ENCODE data around the gene MTPN. TPM values are rescaled to one million over a fixed set of nuclear protein-coding genes. Genes with fewer than 3 reads are reported as not detected.

MTPN gene
- total RNA-seq, 1 donor from 2014 or later, result 103 TPM

- no peak for DNase-seq (ENCODE audit: low spot score)
Observed at GRCh38 chr7:135990258-135990657, 13.1 kb upstream of the MTPN start.

DNA sequence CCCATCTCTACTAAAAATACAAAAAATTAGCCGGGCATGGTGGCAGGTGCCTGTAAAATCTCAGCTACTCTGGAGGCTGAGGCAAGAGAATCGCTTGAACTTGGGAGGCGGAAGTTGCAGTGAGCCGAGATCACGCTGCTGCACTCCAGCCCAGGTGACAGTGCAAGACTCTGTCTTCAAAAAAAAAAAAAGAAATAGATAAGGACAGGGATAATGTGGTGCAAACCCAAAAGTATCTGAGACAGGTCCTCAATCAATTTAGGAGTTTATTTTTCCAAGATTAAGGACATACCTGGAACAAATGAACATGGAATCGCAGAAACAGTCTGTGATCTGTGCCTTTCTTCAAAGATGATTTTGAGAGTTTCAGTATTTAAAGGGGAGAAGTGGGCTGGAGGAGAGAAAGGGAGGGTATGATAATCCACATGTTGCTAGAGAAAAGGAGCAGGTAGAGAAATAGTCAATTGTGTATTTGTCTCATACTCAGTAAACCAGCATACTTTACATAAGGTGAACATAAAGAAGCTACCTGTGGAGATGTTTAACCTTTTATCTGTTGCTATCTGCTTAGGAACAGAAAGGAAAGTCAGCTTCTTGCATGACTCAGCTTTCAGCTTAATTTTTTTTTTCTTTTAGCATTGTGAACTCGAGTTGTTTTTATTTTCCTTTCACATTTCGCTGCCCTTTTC is 4.9 kb upstream of the MTPN start:
- DNase-seq (ENCODE audit: low spot score), result no peak

- no peak for DNase-seq (ENCODE audit: low spot score)
Observed at GRCh38 chr7:135980665-135981180, 3.6 kb upstream of the MTPN start.

- DNase-seq (ENCODE audit: low spot score), result no peak
Observed at GRCh38 chr7:135980012-135980551, 2.9 kb upstream of the MTPN start.

GRCh38 chr7:135979471-135980011 is 2.4 kb upstream of the MTPN start:
- DNase-seq (ENCODE audit: low spot score), result no peak

GRCh38 chr7:135978624-135979023 is 1.5 kb upstream of the MTPN start:
- no peak for DNase-seq (ENCODE audit: low spot score)

- no peak for DNase-seq (ENCODE audit: low spot score)
Observed at GRCh38 chr7:135977742-135978066, 545 bp upstream of the MTPN start.

DNA sequence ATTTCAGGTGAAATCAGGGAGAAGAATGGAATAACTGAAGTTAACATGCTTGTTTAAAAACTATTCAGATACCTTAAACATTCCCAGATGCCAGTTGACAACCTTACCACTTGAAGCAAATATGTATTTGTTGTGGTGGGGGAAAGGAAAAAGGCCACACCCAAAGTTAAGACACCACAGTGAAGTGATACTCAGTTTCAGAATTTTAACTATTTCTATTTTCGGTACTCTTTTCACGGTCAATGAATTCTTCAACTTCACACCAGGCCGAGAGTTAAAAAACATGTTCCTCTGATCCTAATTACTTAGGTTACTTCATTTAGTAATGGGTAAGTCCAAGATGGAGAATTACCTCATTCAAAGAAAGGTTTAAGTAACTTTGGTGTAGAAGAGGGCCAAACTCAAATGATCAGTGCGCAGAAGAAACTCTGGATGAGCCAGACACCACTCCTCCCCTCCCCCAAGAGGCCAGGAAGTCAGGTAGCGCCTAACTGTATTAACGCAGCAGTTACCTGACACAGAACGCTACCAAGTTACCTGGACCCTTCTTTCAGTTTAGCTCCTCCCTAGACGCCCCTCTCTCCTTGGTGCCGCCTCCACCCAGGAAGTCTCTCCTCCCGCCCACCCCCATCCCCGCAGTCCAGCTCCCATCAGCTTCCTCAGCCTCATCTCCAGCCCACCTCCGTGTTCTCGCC is 700 bp downstream of the MTPN start:
- DNase-seq (ENCODE audit: low spot score), result no peak

DNA sequence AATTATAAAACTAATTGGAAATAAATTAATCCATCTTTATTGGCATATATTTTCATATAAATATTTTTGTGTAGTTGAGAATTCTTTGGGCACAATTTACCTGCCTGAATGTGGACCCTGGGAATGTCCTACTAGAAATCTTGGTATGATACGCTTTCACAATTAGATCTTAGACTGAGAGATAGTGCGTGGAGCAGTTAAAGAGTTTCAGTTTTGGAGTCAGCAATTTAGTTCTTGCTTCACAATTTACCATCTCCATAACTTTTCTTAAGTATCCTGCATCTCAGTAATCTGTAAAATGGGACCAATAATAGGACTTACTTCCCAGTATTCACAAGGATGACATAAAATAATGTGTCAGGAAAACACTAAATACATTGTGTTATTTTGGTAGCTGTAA is 2.0 kb downstream of the MTPN start:
- no peak for DNase-seq (ENCODE audit: low spot score)

DNA sequence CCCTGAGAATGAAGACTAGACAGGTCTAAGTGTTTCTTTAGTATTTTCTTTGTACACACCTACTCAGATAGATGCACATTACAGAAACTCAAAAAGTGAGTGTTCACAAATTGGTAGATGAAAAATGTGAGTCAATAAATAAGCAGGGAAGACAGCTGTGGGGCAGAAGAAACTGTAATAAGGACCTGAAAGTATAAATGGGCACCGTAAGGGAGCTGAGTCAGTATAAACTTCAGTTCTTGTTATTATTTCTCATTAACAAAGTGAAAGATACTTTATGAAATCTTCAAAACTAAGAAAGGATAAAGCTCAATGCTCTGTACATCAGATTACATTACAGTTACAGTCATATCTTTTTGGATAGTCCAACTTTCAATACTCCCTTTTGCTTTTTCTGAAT is 2.5 kb downstream of the MTPN start:
- DNase-seq (ENCODE audit: low spot score), result no peak

GRCh38 chr7:135971366-135971725 is 5.8 kb downstream of the MTPN start:
- no peak for DNase-seq (ENCODE audit: low spot score)

DNA sequence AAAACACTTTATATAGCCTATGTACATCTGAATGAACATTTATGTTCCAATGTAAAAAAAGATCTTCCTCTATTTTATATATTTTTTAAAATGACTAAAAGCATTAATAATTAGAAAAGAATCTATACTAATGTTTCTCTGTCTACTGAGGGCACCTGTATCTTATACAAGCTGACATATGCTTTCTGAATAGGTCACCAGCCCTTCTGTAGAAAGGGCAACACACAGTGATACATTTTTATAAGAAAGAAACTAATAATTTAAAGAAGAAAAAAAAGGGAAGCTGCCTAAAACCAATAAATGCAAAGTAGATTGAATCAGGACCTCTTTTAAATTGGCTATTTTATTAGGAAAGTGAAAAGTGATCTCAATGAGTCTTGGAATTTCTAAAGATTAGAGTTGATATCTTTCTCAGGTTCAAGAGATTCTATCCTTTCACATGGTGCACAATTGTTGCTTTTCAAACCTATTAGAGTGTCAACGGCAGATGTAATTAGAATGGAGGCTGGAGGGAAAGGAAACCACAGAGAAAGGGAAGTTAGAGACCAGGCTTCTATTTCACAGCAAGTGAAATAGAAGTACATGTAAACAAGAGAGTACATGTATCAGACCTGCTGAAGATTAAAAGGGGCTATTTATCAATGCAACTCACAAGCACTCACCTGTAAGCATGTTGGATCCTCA is 6.3 kb downstream of the MTPN start:
- no peak for DNase-seq (ENCODE audit: low spot score)

DNA sequence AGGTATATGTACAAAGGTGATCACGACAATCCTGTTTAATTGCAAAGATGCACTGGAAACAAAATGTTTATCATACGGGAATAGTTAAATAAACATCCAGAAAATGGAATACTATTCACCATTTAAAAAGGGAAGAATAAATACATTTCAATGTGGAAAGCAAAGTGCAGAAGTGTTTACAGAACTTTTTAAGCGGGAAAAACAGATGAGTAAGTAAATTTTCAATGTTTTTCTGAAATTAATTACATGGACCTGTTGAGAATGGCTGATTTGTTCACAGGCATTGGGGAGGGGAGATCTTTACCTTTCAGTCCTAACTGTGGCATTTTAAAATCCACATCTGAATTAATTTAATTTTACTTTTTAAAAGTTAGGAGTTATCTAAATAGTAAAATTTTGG is 7.1 kb downstream of the MTPN start:
- no peak for DNase-seq (ENCODE audit: low spot score)

DNA sequence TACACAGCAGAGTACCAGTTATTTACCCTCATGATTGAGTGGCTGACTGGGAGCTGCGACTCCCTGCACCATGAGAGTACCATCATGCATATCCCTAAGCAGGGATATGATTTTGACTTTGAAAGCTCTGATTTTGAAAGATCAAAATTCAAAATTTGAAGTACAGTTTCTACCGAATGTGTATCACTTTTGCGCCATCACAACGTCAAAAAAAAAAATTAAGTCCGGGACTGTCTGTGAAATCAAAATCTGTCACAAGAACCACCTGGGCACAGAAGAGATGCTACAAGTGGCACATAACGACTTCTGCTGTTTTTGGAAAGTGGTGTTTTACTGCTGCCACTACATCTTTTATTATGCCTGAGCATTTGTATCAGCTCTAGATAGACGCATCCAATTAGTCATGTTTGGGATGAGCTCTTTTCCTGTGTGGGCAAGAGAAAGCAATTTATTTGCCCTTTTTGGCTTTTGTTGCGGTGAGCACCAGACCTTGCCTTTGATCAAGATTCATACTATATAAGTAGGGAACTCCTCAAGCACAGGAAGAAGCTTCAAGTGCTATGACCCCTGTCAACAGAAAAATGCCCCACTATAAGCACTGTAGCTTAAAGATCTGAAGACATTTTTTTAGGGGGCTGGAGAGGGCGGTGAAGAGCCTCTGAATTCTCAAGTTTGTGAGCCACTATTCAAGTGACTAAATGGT is 10.7 kb downstream of the MTPN start:
- DNase-seq (ENCODE audit: low spot score), result no peak

DNA sequence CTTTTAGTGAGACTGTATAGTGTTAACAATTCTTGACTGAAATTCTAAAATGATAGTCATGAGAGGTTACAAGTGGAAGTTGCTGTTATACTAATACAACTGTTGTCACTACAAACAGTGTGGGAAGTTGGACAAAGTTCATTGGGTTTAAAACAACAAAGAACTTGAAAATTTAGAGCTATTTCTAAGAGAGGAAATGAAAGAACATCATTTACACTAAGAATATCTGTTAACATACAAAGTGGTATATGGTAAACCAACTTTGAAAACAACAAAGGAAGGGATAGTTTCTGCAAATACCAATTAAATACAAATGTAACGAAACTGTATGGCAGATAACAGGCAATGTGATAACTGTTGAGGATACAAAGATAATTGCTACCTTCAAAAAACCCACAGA is 11.6 kb downstream of the MTPN start:
- DNase-seq (ENCODE audit: low spot score), result no peak

- no peak for DNase-seq (ENCODE audit: low spot score)
Observed at GRCh38 chr7:135964791-135965190, 12.4 kb downstream of the MTPN start.

GRCh38 chr7:135964274-135964673 is 12.9 kb downstream of the MTPN start:
- no peak for DNase-seq (ENCODE audit: low spot score)

DNA sequence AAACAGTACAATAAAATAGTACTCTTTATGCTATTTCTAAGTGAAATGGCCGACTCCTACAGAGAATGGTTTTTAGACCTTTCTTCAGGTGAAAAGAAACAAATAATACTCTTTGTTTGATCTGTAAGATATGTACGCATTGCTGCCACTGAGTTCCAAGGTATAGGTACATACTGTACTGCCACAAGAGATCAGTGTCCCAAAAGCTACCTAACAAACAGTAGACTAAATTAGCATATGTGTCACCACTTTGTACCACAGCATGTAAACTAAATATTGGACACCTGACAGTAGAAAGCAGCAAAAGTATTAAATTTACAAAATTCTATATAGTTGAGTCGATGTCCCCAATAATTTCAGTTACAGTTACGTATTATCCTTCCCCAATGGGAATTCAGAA is 14.4 kb downstream of the MTPN start:
- no peak for DNase-seq (ENCODE audit: low spot score)

DNA sequence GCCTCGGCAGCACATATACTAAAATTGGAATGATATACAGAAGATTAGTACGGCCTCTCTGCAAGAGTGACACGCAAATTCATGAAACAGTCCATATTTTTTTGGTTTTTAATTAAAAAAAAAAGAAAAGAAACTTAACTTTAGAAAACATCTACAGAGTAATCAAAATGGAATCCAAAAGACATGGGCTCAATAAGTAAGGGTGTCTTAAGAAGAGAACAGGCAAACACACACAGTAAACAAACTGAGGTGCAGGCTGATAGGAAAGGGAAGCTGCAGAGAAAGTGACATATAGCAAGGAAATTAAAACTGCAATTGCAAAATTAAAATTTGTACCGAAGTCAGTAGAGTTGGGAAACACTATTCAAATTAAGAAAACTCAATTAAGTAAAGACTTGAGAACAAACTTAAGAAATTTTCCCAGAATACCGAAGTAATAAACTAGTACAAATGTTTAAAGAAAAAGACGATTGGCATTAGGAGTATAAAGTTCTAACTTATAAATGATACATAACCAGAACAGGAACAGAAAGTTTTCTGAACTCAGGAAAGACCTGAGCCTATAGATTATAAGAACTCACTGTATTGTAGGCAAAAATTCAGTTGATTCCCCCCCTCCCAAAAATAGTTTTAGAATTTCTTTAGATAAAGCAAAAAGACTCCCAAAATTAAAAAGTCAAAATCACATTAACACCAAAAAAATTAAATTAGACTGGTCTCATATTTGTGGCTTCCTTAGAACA is 16.3 kb downstream of the MTPN start:
- DNase-seq (ENCODE audit: low spot score), result no peak

DNA sequence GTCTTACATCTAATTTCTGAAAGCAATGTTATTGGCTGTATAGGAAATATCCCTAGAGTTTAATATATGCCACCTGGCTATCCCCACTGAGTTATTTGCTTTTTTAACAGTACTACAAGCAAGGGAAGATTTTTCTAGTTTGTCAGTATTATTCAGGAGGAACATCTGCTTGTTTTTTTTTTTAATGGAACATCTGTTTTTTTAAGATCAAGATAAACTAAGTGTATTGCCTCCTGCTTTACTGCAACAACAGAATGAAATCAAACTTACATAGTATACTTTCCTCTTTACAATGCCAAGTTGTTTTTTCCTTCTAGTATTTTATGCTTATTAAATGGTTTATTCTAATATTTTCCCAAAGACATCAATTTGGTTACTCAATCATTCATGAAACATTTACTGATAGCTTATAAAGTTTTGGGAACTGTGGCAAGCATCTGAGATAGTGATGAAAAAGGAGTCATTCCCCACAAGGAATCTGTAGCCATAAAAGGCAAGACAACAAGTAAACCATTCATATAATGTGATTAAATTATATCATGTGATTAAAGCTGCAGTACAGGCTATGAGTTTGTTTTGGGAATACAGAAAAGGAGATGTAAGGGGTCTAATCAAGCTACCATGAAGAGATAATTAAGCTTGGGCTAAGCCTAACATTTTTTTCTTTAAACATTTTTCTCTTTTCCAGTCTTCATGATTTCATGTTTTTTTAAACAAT is 17.4 kb downstream of the MTPN start:
- DNase-seq (ENCODE audit: low spot score), result no peak
